GM20431 (cell line): ENCODE measurements around the gene SLC25A41.
"Not testable (repeated sequence)": the region's sequence is repeated elsewhere in the genome, so short reads cannot be mapped to it uniquely, and the experiment has no call there.

Experiments
- in situ Hi-C: fragments of 300-500 bp; cut with MseI, MboI; formaldehyde crosslinking; loops from one replicate; pipeline ENCODE4 v1.15.0; 2020; ENCODE audit warnings: low sequenced_read_pairs; ENCODE audit not compliant: unreplicated experiment

The SLC25A41 gene

DNA sequence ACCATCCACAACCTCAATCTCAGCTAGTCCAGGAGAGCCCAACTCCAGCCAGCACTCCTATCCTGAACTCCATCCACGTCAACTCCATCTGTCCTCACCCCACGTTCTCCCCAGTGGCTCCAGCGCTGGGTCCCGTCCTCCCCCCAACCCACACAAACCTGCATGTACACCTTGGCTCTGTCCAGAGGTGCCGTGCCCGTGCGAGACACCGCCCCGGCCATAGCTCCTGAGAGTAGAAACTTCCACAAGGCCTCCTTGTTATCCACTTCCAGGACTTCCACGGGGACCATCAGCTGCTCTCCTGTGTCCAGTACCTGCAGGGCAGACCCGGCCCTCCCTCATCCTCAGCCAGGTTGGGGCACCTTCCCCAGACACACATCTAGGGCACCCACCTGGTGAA is 1.7 kb downstream of the SLC25A41 start:
- in situ Hi-C loops, result no loop called here

DNA sequence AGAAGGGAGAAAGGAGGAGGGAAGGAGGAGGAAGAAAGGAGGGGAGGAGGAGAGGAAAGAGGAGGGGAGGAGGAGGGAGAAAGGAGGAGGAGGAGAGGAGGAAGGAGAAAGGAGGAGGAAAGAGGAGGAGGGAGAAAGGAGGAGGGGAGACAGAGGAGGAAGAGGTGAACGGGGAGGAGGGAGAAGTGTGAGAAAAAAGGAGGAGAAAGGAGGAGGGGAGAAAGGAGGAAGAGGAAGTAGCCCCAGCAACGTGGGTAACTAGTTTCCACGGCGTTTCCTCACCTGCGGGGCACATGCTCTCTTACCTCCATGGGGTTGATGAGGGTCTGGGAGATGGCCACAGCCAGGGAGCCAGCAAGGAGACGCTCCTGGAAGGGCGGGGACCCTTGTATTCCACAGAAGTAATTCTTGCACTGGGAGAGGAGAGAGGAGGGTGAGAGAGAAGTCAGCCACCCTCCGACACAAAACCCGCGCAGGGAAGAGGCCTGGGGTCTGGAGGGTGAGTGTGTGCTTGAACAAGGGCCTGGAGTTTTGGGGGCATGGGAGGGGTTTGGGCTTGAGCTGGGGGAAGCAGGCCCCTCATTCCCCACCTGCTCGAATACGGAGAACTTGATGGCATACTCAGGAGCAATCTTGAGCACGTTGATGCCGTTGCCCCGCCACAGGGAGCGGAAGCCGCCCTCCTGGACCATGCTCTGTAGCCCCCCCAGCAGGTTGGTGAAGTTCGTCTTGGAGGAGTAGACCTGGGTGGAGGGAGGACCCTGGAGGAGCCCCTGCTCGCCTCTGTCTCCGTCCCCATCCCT is 3.9 kb downstream of the SLC25A41 start:
- in situ Hi-C loops, result no loop called here

DNA sequence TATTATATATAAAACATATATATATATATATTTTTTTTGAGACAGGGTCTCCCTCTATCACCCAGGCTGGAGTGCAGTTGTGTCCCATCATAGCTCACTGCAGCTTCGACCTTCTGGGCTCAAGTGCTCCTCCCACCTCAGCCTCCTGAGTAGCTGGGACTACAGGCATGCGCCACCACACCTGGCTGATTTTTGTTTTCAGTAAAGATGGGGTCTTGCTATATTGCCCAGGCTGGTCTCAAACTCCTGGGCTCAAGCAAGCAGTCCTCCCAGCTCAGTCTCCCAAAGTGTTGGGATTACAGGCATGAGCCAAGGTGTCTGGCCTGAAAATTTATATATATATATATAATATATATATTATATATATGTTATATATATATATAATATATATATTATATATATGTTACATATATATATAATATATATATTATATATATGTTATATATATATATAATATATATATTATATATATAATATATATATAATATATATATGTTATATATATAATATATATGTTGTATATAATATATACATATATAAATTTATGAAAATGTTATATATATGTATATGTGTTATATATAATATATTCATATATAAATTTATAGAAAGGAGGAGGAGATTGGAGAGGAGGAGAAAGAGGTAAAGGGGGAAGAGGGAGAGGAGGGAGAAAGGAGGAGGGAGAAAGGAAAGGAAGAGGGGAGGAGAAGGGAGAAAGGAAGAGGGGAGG is 4.7 kb downstream of the SLC25A41 start:
- in situ Hi-C loops, result not testable (repeated sequence)

DNA sequence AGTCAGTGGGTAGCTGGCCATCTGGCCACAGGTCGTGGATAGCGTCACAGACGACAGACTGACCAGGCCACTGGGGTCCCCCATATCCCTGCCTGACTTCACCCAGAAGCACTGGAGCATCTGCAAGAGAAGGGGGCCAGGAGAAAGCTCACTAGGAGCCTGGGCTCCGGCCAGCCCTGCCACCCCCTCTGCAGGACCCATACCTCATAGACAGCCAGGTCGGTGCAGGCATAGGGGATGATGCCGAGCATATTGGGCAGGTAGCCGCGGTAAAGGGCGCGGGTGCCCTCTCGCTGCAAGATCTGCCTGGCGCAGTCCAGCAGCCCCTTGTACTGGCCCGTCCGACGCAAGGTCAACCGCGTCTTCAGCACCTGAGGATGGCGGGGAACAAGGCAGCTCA is 6.4 kb downstream of the SLC25A41 start:
- in situ Hi-C loops, result no loop called here

- in situ Hi-C loops, result no loop called here
These were observed 7.6 kb downstream of the SLC25A41 start for GRCh38 chr19:6425732-6426620.

GRCh38 chr19:6424939-6425731 is 8.4 kb downstream of the SLC25A41 start:
- in situ Hi-C loops, result no loop called here

- in situ Hi-C loops, result no loop called here
These were observed 9.2 kb downstream of the SLC25A41 start, which contains the start of gene KHSRP for GRCh38 chr19:6424195-6424938. TSS of gene KHSRP (minus strand) at chr19:6424811. CDS start at chr19:6424701, 110 bp downstream.

- in situ Hi-C loops, result no loop called here
These were observed 9.9 kb downstream of the SLC25A41 start for GRCh38 chr19:6423499-6424194.

DNA sequence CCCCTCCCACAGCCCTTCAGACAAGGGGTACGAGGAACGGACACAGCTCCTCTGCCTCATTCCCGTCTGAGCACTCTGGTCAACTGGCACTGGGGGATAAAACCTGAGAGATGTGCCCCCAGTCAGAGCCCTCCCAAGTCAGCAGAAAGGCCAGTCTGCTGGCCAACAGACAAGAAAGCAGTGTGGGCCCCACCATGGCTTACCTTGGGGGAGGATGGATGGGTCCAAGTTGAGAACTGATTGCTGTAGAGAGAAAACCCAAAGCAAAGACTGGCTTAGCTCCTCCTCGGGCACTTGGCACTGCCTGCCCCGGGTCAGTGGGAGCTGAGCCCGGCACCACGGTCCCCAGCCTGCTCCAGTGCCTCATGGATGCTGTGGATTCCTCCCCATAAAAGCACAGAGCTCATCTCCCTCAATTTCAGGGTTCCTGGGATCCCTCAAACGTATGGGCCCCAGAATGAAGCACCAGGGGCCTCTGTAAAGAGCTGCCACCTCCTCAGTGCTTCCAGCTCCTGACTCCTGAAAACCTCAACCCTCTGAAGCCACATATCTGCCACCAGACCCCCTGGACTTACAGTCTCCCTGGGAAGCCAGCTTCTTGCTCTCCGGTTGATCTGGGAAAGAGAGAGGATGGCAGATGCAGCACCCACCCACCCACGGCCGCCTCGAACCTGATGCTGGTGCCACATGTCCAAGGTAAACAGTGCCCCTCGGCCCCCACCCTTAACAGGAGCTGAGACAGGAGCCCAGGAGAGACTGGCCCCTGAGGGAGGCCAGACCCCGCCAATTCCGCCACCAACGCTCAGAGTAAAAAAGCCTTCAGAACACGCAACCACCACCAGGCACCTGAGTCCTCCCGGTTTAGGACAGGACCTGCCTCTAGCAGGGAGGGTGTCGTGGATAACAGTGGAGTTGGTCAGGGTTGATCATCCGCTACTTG is 12.2 kb downstream of the SLC25A41 start:
- in situ Hi-C loops, result no loop called here

DNA sequence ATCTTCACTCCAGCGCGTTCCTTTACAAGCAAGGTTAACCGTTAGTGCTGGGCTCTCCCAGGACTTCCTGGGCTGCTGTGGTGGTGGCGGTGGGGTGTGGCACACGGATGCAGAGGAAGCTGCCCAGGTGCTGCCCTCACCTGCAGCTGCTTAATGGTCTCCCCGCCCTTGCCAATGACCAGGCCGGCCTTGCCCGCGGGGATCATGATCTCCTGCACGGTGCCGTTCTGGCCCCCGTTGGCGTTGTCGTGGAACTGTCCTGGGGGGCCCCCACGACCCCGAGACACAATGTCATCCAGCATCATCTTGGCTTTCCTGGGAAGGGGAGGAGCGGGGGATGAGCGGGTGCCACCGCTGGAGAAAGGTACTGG is 15.0 kb downstream of the SLC25A41 start:
- in situ Hi-C loops, result no loop called here

- in situ Hi-C loops, result no loop called here
These were observed 15.6 kb downstream of the SLC25A41 start for GRCh38 chr19:6417713-6418561.

DNA sequence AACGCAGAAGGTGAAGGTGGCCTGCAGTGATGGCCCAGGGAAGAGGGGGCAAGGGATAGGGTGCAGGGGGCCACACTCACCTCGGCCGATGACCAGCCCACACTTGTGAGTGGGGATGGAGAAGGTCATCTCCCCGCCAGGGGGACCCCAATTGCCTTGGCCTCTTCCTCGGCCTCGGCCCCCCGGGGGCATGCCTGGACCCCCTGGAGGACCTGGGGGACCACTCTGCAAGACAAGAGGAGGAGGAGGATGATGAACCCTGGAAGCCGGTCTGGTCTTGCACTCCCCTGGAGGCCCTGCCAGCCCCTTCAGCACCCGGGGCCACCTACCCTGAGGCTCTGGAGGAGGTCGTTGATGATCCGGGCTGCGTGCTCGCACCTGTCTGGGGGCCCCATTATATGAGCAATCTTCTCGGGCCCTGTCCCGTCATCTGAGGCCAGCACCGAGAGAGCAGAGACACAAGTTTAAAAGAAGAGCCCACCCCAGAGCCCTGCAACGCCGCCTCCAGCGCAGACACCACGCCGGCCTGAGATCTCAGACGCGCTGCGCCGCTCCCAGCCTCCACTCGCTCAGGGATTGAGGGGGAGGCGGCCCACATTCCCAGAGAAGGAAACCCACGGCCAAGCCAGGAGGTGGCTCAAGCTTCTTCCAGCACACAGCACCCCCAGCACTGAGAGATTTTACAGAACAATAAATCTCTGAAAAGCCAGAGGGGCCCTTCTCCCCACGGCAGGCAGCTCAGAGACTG is 16.7 kb downstream of the SLC25A41 start:
- in situ Hi-C loops, result no loop called here

- in situ Hi-C loops, result no loop called here
These were observed 17.9 kb downstream of the SLC25A41 start for GRCh38 chr19:6415591-6416190.

GRCh38 chr19:6414793-6415590 is 18.6 kb downstream of the SLC25A41 start:
- in situ Hi-C loops, result no loop called here
